ENCODE measurements around the gene FGFR3. TPM values are rescaled to one million over a fixed set of nuclear protein-coding genes. Genes with fewer than 3 reads are reported as not detected.

FGFR3 gene
- total and polyA plus RNA-seq, 2 of the 8 experiments (the other 6 are each of a cell fraction or from before 2014, with no cell fraction given), result 9.0 to 19.5 TPM

DNA sequence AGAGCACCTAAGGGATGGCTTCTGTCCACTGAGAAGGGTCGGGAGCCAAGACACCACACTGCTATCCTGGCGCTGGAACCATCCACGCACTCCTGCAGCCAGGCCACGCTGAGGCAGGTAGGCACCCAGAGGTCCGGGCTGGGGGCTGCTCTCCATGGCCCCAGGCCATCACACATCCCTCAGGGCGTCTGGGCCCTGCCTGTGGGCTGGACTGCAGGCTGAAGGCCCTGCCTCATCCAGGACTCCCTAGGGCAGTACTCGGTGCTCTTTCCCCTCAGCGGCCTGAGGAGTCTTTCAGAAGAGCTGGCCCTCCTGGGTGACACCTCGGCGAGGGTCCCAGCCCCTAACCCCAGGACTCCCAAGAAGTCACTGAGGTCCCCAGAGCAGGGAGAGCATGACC is 17.7 kb downstream of the FGFR3 start (continued):
- TF ChIP-seq, protein P1, sequence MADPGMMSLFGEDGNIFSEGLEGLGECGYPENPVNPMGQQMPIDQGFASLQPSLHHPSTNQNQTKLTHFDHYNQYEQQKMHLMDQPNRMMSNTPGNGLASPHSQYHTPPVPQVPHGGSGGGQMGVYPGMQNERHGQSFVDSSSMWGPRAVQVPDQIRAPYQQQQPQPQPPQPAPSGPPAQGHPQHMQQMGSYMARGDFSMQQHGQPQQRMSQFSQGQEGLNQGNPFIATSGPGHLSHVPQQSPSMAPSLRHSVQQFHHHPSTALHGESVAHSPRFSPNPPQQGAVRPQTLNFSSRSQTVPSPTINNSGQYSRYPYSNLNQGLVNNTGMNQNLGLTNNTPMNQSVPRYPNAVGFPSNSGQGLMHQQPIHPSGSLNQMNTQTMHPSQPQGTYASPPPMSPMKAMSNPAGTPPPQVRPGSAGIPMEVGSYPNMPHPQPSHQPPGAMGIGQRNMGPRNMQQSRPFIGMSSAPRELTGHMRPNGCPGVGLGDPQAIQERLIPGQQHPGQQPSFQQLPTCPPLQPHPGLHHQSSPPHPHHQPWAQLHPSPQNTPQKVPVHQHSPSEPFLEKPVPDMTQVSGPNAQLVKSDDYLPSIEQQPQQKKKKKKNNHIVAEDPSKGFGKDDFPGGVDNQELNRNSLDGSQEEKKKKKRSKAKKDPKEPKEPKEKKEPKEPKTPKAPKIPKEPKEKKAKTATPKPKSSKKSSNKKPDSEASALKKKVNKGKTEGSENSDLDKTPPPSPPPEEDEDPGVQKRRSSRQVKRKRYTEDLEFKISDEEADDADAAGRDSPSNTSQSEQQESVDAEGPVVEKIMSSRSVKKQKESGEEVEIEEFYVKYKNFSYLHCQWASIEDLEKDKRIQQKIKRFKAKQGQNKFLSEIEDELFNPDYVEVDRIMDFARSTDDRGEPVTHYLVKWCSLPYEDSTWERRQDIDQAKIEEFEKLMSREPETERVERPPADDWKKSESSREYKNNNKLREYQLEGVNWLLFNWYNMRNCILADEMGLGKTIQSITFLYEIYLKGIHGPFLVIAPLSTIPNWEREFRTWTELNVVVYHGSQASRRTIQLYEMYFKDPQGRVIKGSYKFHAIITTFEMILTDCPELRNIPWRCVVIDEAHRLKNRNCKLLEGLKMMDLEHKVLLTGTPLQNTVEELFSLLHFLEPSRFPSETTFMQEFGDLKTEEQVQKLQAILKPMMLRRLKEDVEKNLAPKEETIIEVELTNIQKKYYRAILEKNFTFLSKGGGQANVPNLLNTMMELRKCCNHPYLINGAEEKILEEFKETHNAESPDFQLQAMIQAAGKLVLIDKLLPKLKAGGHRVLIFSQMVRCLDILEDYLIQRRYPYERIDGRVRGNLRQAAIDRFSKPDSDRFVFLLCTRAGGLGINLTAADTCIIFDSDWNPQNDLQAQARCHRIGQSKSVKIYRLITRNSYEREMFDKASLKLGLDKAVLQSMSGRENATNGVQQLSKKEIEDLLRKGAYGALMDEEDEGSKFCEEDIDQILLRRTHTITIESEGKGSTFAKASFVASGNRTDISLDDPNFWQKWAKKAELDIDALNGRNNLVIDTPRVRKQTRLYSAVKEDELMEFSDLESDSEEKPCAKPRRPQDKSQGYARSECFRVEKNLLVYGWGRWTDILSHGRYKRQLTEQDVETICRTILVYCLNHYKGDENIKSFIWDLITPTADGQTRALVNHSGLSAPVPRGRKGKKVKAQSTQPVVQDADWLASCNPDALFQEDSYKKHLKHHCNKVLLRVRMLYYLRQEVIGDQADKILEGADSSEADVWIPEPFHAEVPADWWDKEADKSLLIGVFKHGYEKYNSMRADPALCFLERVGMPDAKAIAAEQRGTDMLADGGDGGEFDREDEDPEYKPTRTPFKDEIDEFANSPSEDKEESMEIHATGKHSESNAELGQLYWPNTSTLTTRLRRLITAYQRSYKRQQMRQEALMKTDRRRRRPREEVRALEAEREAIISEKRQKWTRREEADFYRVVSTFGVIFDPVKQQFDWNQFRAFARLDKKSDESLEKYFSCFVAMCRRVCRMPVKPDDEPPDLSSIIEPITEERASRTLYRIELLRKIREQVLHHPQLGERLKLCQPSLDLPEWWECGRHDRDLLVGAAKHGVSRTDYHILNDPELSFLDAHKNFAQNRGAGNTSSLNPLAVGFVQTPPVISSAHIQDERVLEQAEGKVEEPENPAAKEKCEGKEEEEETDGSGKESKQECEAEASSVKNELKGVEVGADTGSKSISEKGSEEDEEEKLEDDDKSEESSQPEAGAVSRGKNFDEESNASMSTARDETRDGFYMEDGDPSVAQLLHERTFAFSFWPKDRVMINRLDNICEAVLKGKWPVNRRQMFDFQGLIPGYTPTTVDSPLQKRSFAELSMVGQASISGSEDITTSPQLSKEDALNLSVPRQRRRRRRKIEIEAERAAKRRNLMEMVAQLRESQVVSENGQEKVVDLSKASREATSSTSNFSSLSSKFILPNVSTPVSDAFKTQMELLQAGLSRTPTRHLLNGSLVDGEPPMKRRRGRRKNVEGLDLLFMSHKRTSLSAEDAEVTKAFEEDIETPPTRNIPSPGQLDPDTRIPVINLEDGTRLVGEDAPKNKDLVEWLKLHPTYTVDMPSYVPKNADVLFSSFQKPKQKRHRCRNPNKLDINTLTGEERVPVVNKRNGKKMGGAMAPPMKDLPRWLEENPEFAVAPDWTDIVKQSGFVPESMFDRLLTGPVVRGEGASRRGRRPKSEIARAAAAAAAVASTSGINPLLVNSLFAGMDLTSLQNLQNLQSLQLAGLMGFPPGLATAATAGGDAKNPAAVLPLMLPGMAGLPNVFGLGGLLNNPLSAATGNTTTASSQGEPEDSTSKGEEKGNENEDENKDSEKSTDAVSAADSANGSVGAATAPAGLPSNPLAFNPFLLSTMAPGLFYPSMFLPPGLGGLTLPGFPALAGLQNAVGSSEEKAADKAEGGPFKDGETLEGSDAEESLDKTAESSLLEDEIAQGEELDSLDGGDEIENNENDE (IDR thresholded peaks at IDR 0.05; ENCODE audit: insufficient replicate concordance, low read length), result no peak
- no peak for TF ChIP-seq RNF2 (IDR thresholded peaks at IDR 0.05; ENCODE audit: borderline replicate concordance, low read depth, low read length, missing control alignments, poor library complexity, severe bottlenecking)
- no peak for TF ChIP-seq SP4 (IDR thresholded peaks at IDR 0.05; ENCODE audit: low read length)
- TF ChIP-seq SP2 (IDR thresholded peaks at IDR 0.05; ENCODE audit: low read length), result no peak
- TF ChIP-seq CHD1 (IDR thresholded peaks at IDR 0.05; ENCODE audit: low read depth, low read length), result no peak
- no peak for TF ChIP-seq TCF12 (IDR thresholded peaks at IDR 0.05; ENCODE audit: low read depth, low read length)
- TF ChIP-seq SIX5 (IDR thresholded peaks at IDR 0.05; ENCODE audit: low read depth, low read length), result no peak
- TF ChIP-seq SIRT6 (IDR thresholded peaks at IDR 0.05; ENCODE audit: low read length), result no peak
- TF ChIP-seq, protein P2, sequence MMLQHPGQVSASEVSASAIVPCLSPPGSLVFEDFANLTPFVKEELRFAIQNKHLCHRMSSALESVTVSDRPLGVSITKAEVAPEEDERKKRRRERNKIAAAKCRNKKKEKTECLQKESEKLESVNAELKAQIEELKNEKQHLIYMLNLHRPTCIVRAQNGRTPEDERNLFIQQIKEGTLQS (IDR thresholded peaks at IDR 0.05; ENCODE audit: insufficient read depth, low read depth, low read length), result no peak

Measured in H1 (cell line).